Nephron progenitor cell (in vitro differentiated cells): Measurements from ENCODE around the gene KCNJ14.
A peak's percentile ranks its signal among the peaks of the same experiment; 100 is the strongest.

Experiments
- DNase-seq: peaks from one replicate; pipeline ENCODE4 v3.0.0; 2021
- H3K27ac Mint-ChIP-seq: 2 replicates; pipeline ENCODE4 v1.8.0; 2021; ENCODE audit warnings: mild to moderate bottlenecking, moderate library complexity, mixed read lengths
- H3K27me3 Mint-ChIP-seq: 2 replicates; pipeline ENCODE4 v1.8.0; 2021; ENCODE audit warnings: mild to moderate bottlenecking, low read depth, mixed read lengths; ENCODE audit not compliant: poor library complexity
- H3K36me3 Mint-ChIP-seq: 2 replicates; pipeline ENCODE4 v1.8.0; 2021; ENCODE audit warnings: low read depth, mixed read lengths
- H3K4me1 Mint-ChIP-seq: 2 replicates; pipeline ENCODE4 v1.8.0; 2021; ENCODE audit warnings: mixed read lengths
- H3K4me3 Mint-ChIP-seq: 2 replicates; pipeline ENCODE4 v1.8.0; 2021; ENCODE audit warnings: mild to moderate bottlenecking, moderate library complexity, mixed read lengths
- H3K9me3 Mint-ChIP-seq: 2 replicates; pipeline ENCODE4 v1.8.0; 2021; ENCODE audit warnings: mild to moderate bottlenecking, moderate library complexity, mixed read lengths
- TF ChIP-seq, protein P1 (sequence below): fragments of 200-600 bp; sonication (generic); IDR thresholded peaks from 2 replicates; pipeline ENCODE4 v1.5.0; 2021; ENCODE audit warnings: antibody characterized with exemption

The KCNJ14 gene

DNA sequence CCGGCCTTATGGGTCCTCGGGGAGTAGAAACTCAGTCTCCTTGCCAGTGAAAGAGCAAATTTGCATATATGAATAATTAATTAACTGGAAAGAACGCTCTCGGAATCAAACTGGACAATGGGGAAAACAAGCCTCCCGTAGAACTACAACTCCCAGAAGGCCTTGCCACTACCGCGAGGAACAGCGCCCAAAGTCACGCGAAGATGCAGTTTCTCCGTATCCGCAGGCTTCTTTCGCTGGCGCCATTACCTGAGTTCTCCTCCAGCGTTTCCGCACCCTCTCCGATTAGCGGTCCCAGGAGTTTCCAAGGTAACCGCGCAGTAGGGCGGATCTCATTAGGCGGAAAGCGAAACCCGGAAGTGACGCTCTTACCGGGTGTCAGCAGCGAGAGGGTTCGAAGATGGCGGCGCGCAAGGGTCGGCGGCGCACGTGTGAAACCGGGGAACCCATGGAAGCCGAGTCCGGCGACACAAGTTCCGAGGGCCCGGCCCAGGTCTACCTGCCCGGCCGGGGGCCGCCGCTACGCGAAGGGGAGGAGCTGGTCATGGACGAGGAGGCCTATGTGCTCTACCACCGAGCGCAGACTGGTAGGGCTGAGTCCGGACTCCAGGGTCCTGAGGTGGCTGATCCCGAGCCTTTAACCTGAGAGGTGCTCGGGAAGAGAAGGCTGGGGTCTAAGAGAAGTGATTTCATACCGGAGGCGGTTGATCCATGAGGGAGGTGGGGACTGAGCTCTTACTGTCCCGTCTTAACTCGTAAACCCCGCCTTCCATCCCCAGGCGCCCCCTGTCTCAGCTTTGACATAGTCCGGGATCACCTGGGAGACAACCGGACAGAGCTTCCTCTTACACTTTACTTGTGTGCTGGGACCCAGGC is 9.5 kb upstream of the KCNJ14 start, which contains the start of gene GRWD1:
GRWD1 (plus strand) TSS at position 378 of the 876 bp plus-strand sequence; CDS start at position 401, 23 bp downstream.
- peaks cover 4% of the 10 kb centered on the region for H3K9me3 Mint-ChIP-seq
- no peaks in the 10 kb centered on the region for H3K27me3 Mint-ChIP-seq
- TF ChIP-seq, protein P1, sequence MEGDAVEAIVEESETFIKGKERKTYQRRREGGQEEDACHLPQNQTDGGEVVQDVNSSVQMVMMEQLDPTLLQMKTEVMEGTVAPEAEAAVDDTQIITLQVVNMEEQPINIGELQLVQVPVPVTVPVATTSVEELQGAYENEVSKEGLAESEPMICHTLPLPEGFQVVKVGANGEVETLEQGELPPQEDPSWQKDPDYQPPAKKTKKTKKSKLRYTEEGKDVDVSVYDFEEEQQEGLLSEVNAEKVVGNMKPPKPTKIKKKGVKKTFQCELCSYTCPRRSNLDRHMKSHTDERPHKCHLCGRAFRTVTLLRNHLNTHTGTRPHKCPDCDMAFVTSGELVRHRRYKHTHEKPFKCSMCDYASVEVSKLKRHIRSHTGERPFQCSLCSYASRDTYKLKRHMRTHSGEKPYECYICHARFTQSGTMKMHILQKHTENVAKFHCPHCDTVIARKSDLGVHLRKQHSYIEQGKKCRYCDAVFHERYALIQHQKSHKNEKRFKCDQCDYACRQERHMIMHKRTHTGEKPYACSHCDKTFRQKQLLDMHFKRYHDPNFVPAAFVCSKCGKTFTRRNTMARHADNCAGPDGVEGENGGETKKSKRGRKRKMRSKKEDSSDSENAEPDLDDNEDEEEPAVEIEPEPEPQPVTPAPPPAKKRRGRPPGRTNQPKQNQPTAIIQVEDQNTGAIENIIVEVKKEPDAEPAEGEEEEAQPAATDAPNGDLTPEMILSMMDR = no peak
- H3K36me3 Mint-ChIP-seq = peaks cover 38% of the 10 kb centered on the region
- DNase-seq = peak; percentile 87
- peak within 1 kb of the TSS; percentile 84 for H3K27ac Mint-ChIP-seq
- H3K4me1 Mint-ChIP-seq = peaks cover 39% of the 10 kb centered on the region
- H3K4me3 Mint-ChIP-seq = peak within 1 kb of the TSS; percentile 88

DNA sequence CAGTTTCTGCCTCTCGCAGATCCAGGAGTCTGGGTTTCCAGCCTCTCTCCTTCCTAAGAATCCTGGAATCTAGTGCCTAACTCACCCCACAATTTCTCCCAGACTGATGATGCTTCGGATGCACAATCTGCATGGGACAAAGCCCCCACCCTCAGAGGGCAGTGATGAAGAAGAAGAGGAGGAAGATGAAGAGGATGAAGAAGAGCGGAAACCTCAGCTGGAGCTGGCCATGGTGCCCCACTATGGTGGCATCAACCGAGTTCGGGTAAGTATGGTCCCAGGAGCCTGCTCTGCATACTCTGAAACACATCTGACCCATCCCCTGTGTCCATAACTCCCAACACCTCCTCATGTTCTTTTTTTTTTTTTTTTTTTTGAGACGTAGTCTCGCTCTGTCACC is 8.8 kb upstream of the KCNJ14 start:
- peak overlapping the region; percentile 39 for H3K27ac Mint-ChIP-seq

DNA sequence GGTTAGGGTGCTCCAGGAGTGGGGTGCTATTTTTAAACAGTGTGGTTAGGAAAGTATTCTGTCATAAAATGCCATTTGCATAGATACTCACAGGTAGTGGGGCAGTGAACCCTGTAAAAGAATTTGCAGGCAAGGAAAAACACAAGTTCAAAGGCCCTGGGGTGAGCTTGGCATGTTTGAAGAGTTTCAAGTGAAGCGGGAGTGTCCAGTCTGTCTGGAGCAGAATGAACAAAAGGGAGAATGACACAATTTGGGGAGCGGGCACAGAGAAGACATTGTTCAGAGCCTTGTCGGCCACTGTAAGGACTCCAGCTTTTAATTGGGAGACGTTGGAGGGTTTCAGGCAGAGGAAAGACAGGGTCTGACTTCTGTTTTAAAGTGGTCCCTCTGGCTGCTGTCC is 6.8 kb upstream of the KCNJ14 start:
- H3K9me3 Mint-ChIP-seq = peaks cover 4% of the 10 kb centered on the region
- no peaks in the 10 kb centered on the region for H3K27me3 Mint-ChIP-seq
- H3K27ac Mint-ChIP-seq = peak overlapping the region; percentile 40
- TF ChIP-seq, protein P1 = no peak
- DNase-seq = no peak
- H3K36me3 Mint-ChIP-seq = peaks cover 43% of the 10 kb centered on the region
- H3K4me1 Mint-ChIP-seq = peaks cover 33% of the 10 kb centered on the region
- H3K4me3 Mint-ChIP-seq = no peak overlapping the region

More for the DNA sequence above, 8.8 kb upstream of the KCNJ14 start:
- Mint-ChIP-seq H3K36me3 (peaks cover 40% of the 10 kb centered on the region), H3K27me3 (no peaks in the 10 kb centered on the region), H3K4me1 (peaks cover 35% of the 10 kb centered on the region), H3K4me3 (peak overlapping the region; percentile 88), H3K9me3 (peaks cover 4% of the 10 kb centered on the region)
- no peak for DNase-seq
- TF ChIP-seq, protein P1 = no peak

DNA sequence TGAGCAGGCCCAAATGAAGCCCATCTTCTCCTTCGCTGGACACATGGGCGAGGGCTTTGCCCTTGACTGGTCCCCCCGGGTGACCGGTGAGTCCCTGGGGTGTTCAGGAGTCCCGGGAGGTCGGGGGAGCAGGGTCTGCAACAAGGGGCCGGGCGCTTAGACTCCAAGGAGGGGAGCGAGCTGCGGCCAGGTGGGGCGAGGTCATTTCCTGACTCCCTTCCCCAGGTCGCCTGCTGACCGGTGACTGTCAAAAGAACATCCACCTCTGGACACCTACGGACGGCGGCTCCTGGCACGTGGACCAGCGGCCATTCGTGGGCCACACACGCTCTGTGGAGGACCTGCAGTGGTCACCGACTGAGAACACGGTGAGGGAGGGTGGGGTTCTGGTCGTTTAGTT is 4.9 kb upstream of the KCNJ14 start:
- Mint-ChIP-seq H3K36me3 (peaks cover 46% of the 10 kb centered on the region), H3K9me3 (no peaks in the 10 kb centered on the region), H3K27ac (no peak overlapping the region), H3K4me3 (no peak overlapping the region), H3K4me1 (peaks cover 25% of the 10 kb centered on the region), H3K27me3 (no peaks in the 10 kb centered on the region)
- TF ChIP-seq, protein P1 = no peak
- no peak for DNase-seq

DNA sequence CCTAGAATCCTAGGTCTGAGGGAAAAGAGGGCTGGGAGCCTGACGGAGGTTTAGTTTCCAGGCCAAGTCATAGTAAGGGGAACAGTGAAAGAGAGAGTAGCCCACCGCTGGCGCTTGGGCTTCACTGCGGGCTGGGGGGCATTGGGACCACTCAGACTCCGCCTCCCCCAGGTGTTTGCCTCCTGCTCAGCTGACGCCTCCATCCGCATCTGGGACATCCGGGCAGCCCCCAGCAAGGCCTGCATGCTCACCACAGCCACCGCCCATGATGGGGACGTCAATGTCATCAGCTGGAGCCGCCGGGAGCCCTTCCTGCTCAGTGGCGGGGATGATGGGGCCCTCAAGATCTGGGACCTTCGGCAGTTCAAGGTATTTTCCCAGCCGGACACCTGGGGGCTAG is 4.5 kb upstream of the KCNJ14 start:
- Mint-ChIP-seq H3K4me1 (peaks cover 21% of the 10 kb centered on the region), H3K27me3 (no peaks in the 10 kb centered on the region), H3K27ac (no peak overlapping the region), H3K9me3 (no peaks in the 10 kb centered on the region), H3K4me3 (no peak overlapping the region), H3K36me3 (peaks cover 47% of the 10 kb centered on the region)
- DNase-seq = no peak
- TF ChIP-seq, protein P1 = no peak
